ENCODE results near the gene DNAJC5.
"Not testable (repeated sequence)": the region's sequence is repeated elsewhere in the genome, so short reads cannot be mapped to it uniquely, and the experiment has no call there.

Gene DNAJC5

DNA sequence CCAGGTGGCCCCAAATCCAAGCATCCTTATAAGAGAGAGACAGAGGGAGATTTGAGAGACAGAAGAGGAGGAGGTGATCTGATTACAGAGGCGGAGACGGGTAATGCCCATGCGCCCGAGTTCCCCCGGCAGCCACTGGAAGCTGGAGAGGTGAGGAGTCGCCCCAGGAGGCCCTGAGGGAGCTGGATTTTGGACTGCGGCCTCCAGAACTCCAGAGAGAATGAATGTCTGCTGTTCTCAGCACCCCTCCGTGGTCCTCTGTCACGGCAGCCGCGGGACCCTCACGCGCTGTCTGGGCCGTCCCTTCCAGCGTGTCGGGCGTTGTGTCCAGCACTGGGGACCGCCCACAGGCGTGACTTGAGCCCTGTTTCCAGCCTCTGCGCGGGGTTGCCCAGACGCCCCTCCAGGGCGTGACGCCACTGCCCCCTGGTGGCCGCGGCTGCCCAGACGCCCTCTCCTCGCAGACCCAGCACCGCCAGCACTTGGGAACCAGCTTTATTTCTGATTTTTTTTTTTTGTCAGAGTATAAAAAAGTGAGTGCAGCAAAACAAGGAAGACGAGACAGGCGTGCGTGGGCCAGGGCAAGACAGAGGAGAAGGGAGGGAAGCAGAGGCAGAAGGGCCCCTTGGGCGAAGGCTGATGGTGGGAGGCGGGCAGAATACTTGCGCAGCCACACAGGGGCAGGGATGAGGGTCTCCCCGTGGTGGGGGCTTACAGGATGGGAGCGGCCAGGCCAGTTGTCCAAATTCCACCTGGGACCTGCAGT is 78.9 kb downstream of the DNAJC5 start:
- Histone ChIP-seq H3K4me1 (ENCODE audit: control insufficient read depth, insufficient read depth, low read length, poor library complexity, severe bottlenecking) (peaks cover 11% of the 10 kb centered on the region), H3K4me3 (ENCODE audit: extremely low read depth, insufficient read depth, low read length, poor library complexity, severe bottlenecking) (no peak overlapping the region), H3K27ac (ENCODE audit: low read depth, low read length, severe bottlenecking) (no peak overlapping the region), H3K9me3 (ENCODE audit: control insufficient read depth, low read length) (no peaks in the 10 kb centered on the region), H3K36me3 (ENCODE audit: control insufficient read depth, insufficient read depth, low read length) (no peaks in the 10 kb centered on the region)
- 17 to 18% methylated on average over 28 to 32 of the region's 37 CpGs for WGBS, 2 experiments (ENCODE audit: insufficient coverage in 2 of 2)

DNA sequence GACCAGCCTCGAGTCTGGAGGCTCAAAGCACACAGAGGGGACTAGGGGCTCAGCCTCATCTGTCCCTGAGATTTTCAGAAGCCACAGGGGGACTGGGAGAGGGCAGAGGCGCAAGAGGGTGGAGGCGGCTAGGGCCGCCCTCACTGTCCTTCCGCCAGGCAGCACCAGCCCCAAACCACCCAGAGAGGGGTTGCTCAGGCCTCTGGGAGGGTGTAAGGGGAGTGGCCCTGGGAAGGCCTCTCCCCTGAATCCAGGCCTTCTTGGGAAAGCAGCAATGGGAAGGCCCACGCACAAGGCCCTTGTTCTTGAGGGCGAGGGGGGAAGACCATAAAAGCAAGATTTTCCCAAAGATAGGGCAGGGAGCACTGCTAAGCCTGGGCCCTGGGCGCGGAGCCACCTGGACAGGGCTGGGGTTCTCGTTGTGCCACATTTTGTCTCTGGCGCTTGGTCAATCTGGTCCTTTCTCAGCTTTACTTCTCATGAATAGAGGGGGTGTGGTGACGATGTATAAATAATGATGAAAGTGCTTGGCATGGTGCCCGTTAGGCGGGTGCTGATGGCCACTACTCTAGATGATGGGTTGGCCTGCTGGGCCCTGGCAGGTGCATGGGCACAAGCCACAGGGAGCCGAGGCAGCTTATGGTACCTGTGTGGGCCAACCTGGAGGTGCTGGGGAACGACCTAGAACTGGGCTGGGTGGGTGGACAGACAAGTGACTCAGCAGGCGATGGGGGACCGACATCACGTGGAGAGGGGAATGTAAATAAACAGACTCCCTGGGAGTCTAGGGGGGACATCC is 79.7 kb downstream of the DNAJC5 start:
- WGBS, 2 experiments (ENCODE audit: insufficient coverage in 2 of 2), result 79 to 84% methylated on average over 12 to 16 of the region's 19 CpGs

DNA sequence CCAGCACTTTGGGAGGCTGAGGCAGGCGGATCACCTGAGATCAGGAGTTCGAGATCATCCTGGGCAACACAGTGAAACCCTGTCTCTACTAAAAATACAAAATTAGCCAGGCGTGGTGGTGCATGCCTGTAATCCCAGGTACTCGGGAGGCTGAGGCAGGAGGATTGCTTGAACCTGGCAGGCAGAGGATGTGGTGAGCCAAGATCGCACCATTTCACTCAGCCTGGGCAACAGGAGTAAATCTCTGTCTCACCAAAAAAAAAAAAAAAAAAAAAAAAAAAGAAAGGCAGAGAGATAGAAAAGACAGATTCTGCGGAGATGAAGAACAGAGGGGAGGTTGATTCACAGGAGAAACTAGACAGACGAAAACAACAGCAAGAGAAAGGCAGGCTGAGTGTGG is 81.6 kb downstream of the DNAJC5 start:
- not testable (repeated sequence) for H3K9me3 ChIP-seq (ENCODE audit: control insufficient read depth, low read length); H3K4me3 ChIP-seq (ENCODE audit: extremely low read depth, insufficient read depth, low read length, poor library complexity, severe bottlenecking); H3K4me1 ChIP-seq (ENCODE audit: control insufficient read depth, insufficient read depth, low read length, poor library complexity, severe bottlenecking); H3K27ac ChIP-seq (ENCODE audit: low read depth, low read length, severe bottlenecking); H3K36me3 ChIP-seq (ENCODE audit: control insufficient read depth, insufficient read depth, low read length)
- WGBS, 2 experiments (ENCODE audit: insufficient coverage in 2 of 2), result 70 to 94% methylated on average over 3 to 6 of the region's 7 CpGs

More for the DNA sequence above, 79.7 kb downstream of the DNAJC5 start:
- no peak overlapping the region for H3K4me3 ChIP-seq (ENCODE audit: extremely low read depth, insufficient read depth, low read length, poor library complexity, severe bottlenecking)
- H3K36me3 ChIP-seq (ENCODE audit: control insufficient read depth, insufficient read depth, low read length), result no peaks in the 10 kb centered on the region
- peaks cover 8% of the 10 kb centered on the region for H3K4me1 ChIP-seq (ENCODE audit: control insufficient read depth, insufficient read depth, low read length, poor library complexity, severe bottlenecking)
- no peak overlapping the region for H3K27ac ChIP-seq (ENCODE audit: low read depth, low read length, severe bottlenecking)
- H3K9me3 ChIP-seq (ENCODE audit: control insufficient read depth, low read length), result no peaks in the 10 kb centered on the region

DNA sequence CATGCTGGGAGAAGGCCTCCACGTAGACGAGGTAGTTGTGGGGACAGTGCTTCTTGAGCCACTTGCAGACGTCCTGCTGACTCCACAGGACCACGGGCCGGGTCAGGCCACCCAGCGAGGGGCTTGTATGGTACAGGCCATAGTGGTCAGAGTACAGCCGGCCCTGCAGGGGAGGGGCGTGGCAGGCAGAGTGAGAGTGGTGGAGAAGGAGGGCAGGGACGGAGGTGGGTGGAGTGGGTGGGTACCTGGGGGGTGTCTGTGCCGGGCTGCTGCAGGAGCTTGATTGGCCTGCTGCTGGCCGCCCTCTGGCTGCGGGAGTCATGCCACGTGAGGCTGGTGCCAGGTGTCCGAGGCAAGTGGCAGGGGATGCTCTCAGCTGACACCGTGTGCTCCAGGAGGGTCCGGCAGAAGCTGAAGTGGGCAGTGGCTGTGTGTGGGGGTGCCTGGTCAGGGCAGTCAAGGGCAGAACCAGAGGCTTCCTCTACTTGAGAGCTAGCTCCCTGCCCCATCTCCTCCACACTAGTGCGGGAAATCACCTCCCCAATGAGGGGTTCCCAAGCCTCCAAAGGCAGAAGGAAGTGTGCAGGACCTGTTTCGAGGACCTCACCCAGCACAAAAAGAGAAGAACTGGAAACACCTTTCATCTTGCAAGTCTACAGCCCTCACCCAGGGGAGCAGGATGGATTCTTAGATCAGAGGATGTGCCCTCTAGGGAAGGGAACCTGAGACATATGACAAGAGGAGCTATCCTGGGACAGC is 82.2 kb downstream of the DNAJC5 start:
- H3K36me3 ChIP-seq (ENCODE audit: control insufficient read depth, insufficient read depth, low read length), result no peaks in the 10 kb centered on the region
- peaks cover 13% of the 10 kb centered on the region for H3K4me1 ChIP-seq (ENCODE audit: control insufficient read depth, insufficient read depth, low read length, poor library complexity, severe bottlenecking)
- 87 to 91% methylated on average over 14 to 16 of the region's 18 CpGs for WGBS, 2 experiments (ENCODE audit: insufficient coverage in 2 of 2)

DNA sequence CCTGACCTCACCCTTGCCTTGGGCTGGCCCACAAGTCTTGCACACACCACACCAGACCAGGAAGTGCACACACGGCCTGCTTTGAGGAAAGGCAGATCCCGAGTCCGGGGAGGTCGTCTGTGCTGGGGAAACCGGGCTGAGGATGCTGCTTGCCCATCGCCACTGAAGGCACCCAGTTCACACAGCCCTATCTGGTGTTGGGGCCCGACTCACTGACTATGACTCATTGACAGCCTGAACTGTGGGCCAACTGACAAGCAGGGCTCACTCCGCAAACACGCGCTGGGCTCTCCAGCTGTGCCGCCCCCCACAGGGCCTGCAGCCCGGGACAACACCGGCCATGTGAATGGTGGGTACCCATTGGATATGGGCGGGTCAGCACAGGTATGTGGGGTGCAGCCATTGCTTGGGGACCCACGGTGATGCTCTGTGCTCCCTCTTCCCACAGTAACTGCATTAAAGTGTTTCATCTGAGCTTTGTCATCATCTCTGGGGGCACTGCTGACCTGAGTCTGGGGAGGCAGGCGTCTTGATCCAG is 82.9 kb downstream of the DNAJC5 start:
- 71 to 72% methylated on average over 10 to 16 of the region's 16 CpGs for WGBS, 2 experiments (ENCODE audit: insufficient coverage in 2 of 2)
- Histone ChIP-seq H3K27ac (ENCODE audit: low read depth, low read length, severe bottlenecking) (peak overlapping the region; percentile 23), H3K36me3 (ENCODE audit: control insufficient read depth, insufficient read depth, low read length) (no peaks in the 10 kb centered on the region), H3K4me3 (ENCODE audit: extremely low read depth, insufficient read depth, low read length, poor library complexity, severe bottlenecking) (no peak overlapping the region), H3K4me1 (ENCODE audit: control insufficient read depth, insufficient read depth, low read length, poor library complexity, severe bottlenecking) (peaks cover 13% of the 10 kb centered on the region), H3K9me3 (ENCODE audit: control insufficient read depth, low read length) (no peaks in the 10 kb centered on the region)

More for the DNA sequence above, 82.2 kb downstream of the DNAJC5 start:
- peak overlapping the region; percentile 23 for H3K27ac ChIP-seq (ENCODE audit: low read depth, low read length, severe bottlenecking)
- no peak overlapping the region for H3K4me3 ChIP-seq (ENCODE audit: extremely low read depth, insufficient read depth, low read length, poor library complexity, severe bottlenecking)
- H3K9me3 ChIP-seq (ENCODE audit: control insufficient read depth, low read length), result no peaks in the 10 kb centered on the region

DNA sequence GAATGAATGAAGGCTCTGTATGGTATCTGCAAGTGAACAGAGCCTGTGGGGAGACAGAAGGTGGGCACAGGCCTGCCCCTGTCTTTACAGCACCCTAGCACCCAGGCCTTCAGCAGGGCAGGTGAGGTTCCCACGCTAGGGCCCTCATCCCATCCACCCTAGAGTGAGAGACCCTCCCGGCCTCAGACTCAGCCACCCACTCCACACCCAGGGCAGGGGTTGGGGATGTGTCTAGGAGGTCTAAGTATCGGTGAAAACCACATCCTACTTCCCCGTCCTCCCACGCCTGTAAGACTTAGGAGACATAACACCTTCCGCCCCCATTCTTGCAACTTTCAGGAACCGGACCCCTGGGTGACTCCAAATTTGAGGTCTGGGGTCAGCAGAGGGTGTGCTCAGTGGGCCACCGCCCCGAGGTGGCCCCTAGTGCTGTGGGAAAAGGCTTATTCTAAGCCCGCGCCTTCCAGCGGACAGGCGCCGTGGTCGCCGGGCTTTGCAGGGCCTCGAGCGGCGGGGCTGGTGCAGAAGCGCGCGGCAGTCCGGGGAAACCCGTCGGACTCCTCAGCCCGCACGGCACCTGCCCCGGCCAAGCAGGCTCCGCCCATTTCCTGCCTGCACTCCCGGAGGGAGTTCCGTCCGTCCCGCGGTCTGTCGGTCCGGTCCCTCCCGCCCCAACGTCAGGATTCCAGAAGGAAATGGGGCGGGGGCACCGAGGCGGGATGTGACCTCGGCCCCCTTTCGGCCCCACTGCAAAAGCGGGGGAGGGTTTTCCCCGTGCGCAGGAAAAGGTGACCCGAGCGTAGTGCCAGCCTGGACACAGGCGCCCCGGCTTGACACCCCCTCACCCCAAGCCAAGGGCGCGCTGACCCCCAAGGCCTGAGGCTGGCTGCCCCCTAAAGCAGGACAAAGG is 83.6 kb downstream of the DNAJC5 start:
- Histone ChIP-seq H3K27ac (ENCODE audit: low read depth, low read length, severe bottlenecking) (no peak overlapping the region), H3K9me3 (ENCODE audit: control insufficient read depth, low read length) (no peaks in the 10 kb centered on the region)

DNA sequence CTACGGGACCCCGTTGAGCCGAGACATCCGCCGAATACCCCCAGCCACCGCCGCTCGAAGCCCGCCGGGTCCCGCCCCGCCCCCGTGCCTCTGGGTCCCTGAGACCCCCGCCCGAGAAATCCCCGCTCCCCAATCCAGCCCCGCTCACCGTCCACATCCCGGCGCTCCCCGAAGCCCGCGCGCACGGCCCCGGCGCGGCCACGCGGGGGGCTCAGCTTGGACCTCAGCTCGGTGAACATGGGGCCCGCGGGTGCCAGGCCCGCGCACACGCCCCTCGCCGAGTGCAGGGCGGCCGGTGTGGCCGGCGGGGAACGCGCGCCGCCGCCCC is 84.3 kb downstream of the DNAJC5 start:
- Histone ChIP-seq H3K9me3 (ENCODE audit: control insufficient read depth, low read length) (no peaks in the 10 kb centered on the region), H3K27ac (ENCODE audit: low read depth, low read length, severe bottlenecking) (no peak overlapping the region), H3K4me1 (ENCODE audit: control insufficient read depth, insufficient read depth, low read length, poor library complexity, severe bottlenecking) (peaks cover 13% of the 10 kb centered on the region), H3K4me3 (ENCODE audit: extremely low read depth, insufficient read depth, low read length, poor library complexity, severe bottlenecking) (peak overlapping the region; percentile 55), H3K36me3 (ENCODE audit: control insufficient read depth, insufficient read depth, low read length) (peaks cover 14% of the 10 kb centered on the region)
- WGBS, 2 experiments (ENCODE audit: insufficient coverage in 2 of 2), result 0% methylated on average over 34 to 47 of the region's 47 CpGs

More for the DNA sequence above, 83.6 kb downstream of the DNAJC5 start:
- WGBS, 2 experiments (ENCODE audit: insufficient coverage in 2 of 2), result 8 to 9% methylated on average over 36 to 45 of the region's 52 CpGs
- Histone ChIP-seq H3K4me1 (ENCODE audit: control insufficient read depth, insufficient read depth, low read length, poor library complexity, severe bottlenecking) (peaks cover 13% of the 10 kb centered on the region), H3K4me3 (ENCODE audit: extremely low read depth, insufficient read depth, low read length, poor library complexity, severe bottlenecking) (peak overlapping the region; percentile 55), H3K36me3 (ENCODE audit: control insufficient read depth, insufficient read depth, low read length) (peaks cover 8% of the 10 kb centered on the region)

DNA sequence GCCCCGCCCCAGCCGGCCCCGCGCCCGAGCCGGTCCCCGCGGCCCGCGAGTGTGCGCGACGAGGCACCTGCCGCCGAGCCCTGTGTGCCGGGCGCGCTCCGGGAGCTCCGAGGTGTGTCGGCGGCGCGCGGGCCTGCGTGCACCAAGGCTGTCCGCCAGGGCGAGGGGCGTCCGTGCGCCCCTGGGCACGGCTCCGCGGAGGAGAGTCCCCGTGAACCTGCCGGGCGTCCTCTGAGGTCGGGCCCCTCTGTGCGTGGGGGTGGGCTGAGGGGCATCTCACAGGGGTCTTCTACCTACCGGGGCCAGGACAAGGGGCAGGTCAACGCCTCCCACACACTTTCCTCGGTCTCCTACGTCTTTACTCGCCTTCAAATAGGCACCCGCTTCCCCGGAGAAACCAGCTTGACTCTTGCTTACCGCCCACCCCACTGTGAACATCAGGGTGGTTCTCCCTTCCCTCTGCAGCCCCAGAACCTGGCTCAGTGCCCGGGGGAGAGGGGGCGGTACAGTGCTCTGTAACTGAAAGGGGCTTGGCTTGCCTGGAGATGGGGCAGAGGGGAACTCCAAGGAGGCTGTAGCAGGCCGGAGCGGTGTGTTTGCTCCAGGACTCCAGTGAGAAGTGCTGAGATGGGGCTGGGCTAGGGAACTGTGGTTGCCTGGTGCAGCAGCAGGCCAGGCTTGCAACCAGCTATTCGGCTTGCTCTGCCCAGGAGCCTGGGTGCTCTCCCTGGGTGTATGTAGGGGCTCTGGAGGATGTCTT is 84.8 kb downstream of the DNAJC5 start, which contains the start of gene SAMD10:
Gene SAMD10 (minus strand): TSS at position 86 of the 760 bp plus-strand sequence. CDS start 175 bp downstream, outside the sequence.
- Histone ChIP-seq H3K4me1 (ENCODE audit: control insufficient read depth, insufficient read depth, low read length, poor library complexity, severe bottlenecking) (peaks cover 13% of the 10 kb centered on the region), H3K27ac (ENCODE audit: low read depth, low read length, severe bottlenecking) (no peak within 1 kb of the TSS), H3K9me3 (ENCODE audit: control insufficient read depth, low read length) (no peaks in the 10 kb centered on the region), H3K4me3 (ENCODE audit: extremely low read depth, insufficient read depth, low read length, poor library complexity, severe bottlenecking) (peak within 1 kb of the TSS; percentile 55), H3K36me3 (ENCODE audit: control insufficient read depth, insufficient read depth, low read length) (peaks cover 19% of the 10 kb centered on the region)
- 5 to 8% methylated on average over 34 to 39 of the region's 52 CpGs for WGBS, 2 experiments (ENCODE audit: insufficient coverage in 2 of 2)

DNA sequence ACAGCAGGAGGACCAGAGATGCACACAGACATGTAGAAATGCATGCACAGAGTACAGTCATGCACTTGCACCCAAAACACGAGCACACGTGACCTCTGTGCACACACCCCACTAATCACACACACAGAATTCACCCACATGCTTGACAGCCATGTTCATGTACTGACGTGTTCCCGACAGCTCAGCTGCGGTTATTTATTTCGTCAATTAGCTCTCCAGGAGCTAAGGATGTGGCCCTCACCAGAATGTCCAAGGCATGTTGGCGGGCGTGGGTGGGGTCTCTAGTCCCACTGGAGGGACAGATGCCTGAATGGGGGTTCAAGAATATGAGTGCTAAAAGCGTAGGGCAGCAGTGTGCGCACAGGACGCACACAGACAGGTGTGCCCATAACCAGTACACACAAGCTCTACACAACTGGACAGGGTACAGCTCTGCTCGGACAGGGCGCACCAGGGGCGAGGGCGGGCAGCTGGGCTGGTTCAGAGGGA is 85.4 kb downstream of the DNAJC5 start:
- no peak overlapping the region for H3K27ac ChIP-seq (ENCODE audit: low read depth, low read length, severe bottlenecking)
- peak overlapping the region; percentile 64 for H3K4me3 ChIP-seq (ENCODE audit: extremely low read depth, insufficient read depth, low read length, poor library complexity, severe bottlenecking)
- 88 to 96% methylated on average over 9 to 14 of the region's 15 CpGs for WGBS, 2 experiments (ENCODE audit: insufficient coverage in 2 of 2)
- H3K4me1 ChIP-seq (ENCODE audit: control insufficient read depth, insufficient read depth, low read length, poor library complexity, severe bottlenecking), result peaks cover 13% of the 10 kb centered on the region
- H3K36me3 ChIP-seq (ENCODE audit: control insufficient read depth, insufficient read depth, low read length), result peaks cover 25% of the 10 kb centered on the region
- H3K9me3 ChIP-seq (ENCODE audit: control insufficient read depth, low read length), result no peaks in the 10 kb centered on the region

Data from mesodermal cell (in vitro differentiated cells).